GM12878 (cell line): Measurements from ENCODE around the gene PKP3. TPM values are rescaled to one million over a fixed set of nuclear protein-coding genes. Genes with fewer than 3 reads are reported as not detected.

Experiments
- CEBPB ChIP-seq, 2 experiments: fragments of 150-350 bp in 1 of 2; IDR thresholded peaks; 2 replicates each; pipeline ENCODE4 v1.6.1; 2012 to 2014; ENCODE audit warnings: low read depth in 2 of 2, low read length in 2 of 2, borderline replicate concordance in 1 of 2, inconsistent platforms in 1 of 2
- CREB1 ChIP-seq: IDR thresholded peaks from 2 replicates; pipeline ENCODE4 v1.6.1; 2012; ENCODE audit warnings: low read depth, mild to moderate bottlenecking, inconsistent platforms
- CTCF ChIP-seq, 3 experiments: IDR thresholded peaks in 2 of 3; conservative IDR thresholded peaks in 1 of 3; 2 replicates each; pipeline ENCODE4 v1.5.1; 2011; ENCODE audit warnings: low read depth in 3 of 3, low read length in 3 of 3, mild to moderate bottlenecking in 3 of 3, control low read depth in 2 of 3, moderate library complexity in 2 of 3, inconsistent platforms in 1 of 3, mixed read lengths in 1 of 3; ENCODE audit not compliant: control insufficient read depth in 2 of 3, insufficient read depth in 1 of 3; ENCODE audit errors: extremely low read depth in 1 of 3
- DPF2 ChIP-seq: fragments of 450-650 bp; IDR thresholded peaks from 2 replicates; pipeline ENCODE4 v1.6.1; 2017; ENCODE audit warnings: mild to moderate bottlenecking
- FOXK2 ChIP-seq: fragments of 450-650 bp; IDR thresholded peaks from 2 replicates; pipeline ENCODE4 v1.6.1; 2017; ENCODE audit warnings: mild to moderate bottlenecking, moderate library complexity
- IKZF1 ChIP-seq: fragments of 450-650 bp; conservative IDR thresholded peaks from 2 replicates; pipeline ENCODE4 v1.6.1; 2017; ENCODE audit warnings: antibody characterized with exemption, mild to moderate bottlenecking
- IRF4 ChIP-seq: IDR thresholded peaks from 2 replicates; pipeline ENCODE4 v1.6.1; 2011; ENCODE audit warnings: low read depth, low read length
- KLF5 ChIP-seq: fragments of 450-650 bp; IDR thresholded peaks from 2 replicates; pipeline ENCODE4 v1.6.1; 2014; ENCODE audit warnings: mild to moderate bottlenecking; ENCODE audit not compliant: partially characterized antibody
- MLLT1 ChIP-seq: fragments of 450-650 bp; IDR thresholded peaks from 2 replicates; pipeline ENCODE4 v1.6.1; 2016; ENCODE audit warnings: mild to moderate bottlenecking
- PAX5 ChIP-seq: IDR thresholded peaks from 2 replicates; pipeline ENCODE4 v1.6.1; 2011; ENCODE audit warnings: low read depth, low read length, borderline replicate concordance
- PAX8 ChIP-seq: fragments of 450-650 bp; IDR thresholded peaks from 2 replicates; pipeline ENCODE4 v1.6.1; 2017; ENCODE audit warnings: mild to moderate bottlenecking, moderate library complexity
- POLR2AphosphoS5 ChIP-seq: IDR thresholded peaks from 2 replicates; pipeline ENCODE4 v1.6.1; 2011; ENCODE audit warnings: mild to moderate bottlenecking, low read length, inconsistent platforms
- RAD51 ChIP-seq: fragments of 450-650 bp; IDR thresholded peaks from 2 replicates; pipeline ENCODE4 v1.6.1; 2016; ENCODE audit warnings: moderate library complexity, mild to moderate bottlenecking, inconsistent platforms
- RELA ChIP-seq: fragments of 450-650 bp; IDR thresholded peaks from 2 replicates; pipeline ENCODE4 v1.8.0; 2014; ENCODE audit warnings: borderline replicate concordance; ENCODE audit not compliant: partially characterized antibody
- RELB ChIP-seq: fragments of 450-650 bp; IDR thresholded peaks from 2 replicates; pipeline ENCODE4 v1.6.1; 2017; ENCODE audit warnings: low read depth, mild to moderate bottlenecking, moderate library complexity
- SMARCA5 ChIP-seq: fragments of 450-650 bp; IDR thresholded peaks from 2 replicates; pipeline ENCODE4 v1.6.1; 2017; ENCODE audit warnings: mild to moderate bottlenecking
- SRF ChIP-seq, 2 experiments: IDR thresholded peaks; 2 replicates each; pipeline ENCODE4 v1.6.1; 2011; ENCODE audit warnings: low read depth in 2 of 2, low read length in 2 of 2, mild to moderate bottlenecking in 1 of 2, moderate library complexity in 1 of 2
- STAT1 ChIP-seq: fragments of 450-650 bp; conservative IDR thresholded peaks from 2 replicates; pipeline ENCODE4 v1.6.1; 2014; ENCODE audit warnings: antibody characterized with exemption, mild to moderate bottlenecking
- SUZ12 ChIP-seq: fragments of 200-600 bp; sonication (generic); IDR thresholded peaks from one replicate; pipeline ENCODE4 v1.6.1; 2018; ENCODE audit warnings: antibody characterized with exemption, mild to moderate bottlenecking; ENCODE audit not compliant: unreplicated experiment
- TAF1 ChIP-seq: IDR thresholded peaks from 2 replicates; pipeline ENCODE4 v1.6.1; 2011; ENCODE audit warnings: mild to moderate bottlenecking, low read depth, low read length, borderline replicate concordance
- ZBTB40 ChIP-seq: fragments of 450-650 bp; IDR thresholded peaks from 2 replicates; pipeline ENCODE4 v1.6.1; 2016; ENCODE audit warnings: mild to moderate bottlenecking, moderate library complexity, borderline replicate concordance
- polyA plus RNA-seq, 11 experiments: library from polyadenylated mRNA; depleted of rRNA in 4 of 11; unstranded in 6 of 11; stranded (reverse) in 5 of 11; fragments of >200 nt; fragmentation: Nextera tagmentation in 4 of 11; fragmentation: Illumina TruSeq in 1 of 11; extraction: Ambion mirVana in 4 of 11; extraction: Trizol in 1 of 11; gene quantifications; 1 replicate in 1 of 11; 2 replicates in 10 of 11; pipeline versions ENCODE4 v1.2.1 to v1.2.3, GENCODE V29; 2011 to 2016; ENCODE audit warnings: inconsistent platforms in 2 of 11, missing spikeins in 2 of 11, low read depth in 1 of 11
- total RNA-seq, 4 experiments: library from RNA; depleted of rRNA in 3 of 4; stranded (reverse); fragments of >200 nt in 3 of 4; fragmentation: Illumina TruSeq in 1 of 4; extraction: Trizol in 1 of 4; gene quantifications; 2 replicates each; pipeline versions ENCODE4 v1.2.1 to v1.2.3, GENCODE V29; 2013 to 2021

Gene PKP3
- total and polyA plus RNA-seq, 10 of the 15 experiments (the other 5 are each of a cell fraction or from before 2014, with no cell fraction given): 0.45 to 0.90 TPM; not detected in 8

GRCh38 chr11:447923-448731 is 54.1 kb downstream of the PKP3 start (continued):
- TF ChIP-seq FOXK2 (no peak), KLF5 (peak; percentile 40), TAF1 (peak; percentile 16; the same call in 1 of the 2 replicates), SUZ12 (no peak), STAT1 (no peak), RAD51 (peak; percentile 77), IKZF1 (peak; percentile 89), SRF (IDR thresholded peaks at IDR 0.05; ENCODE audit: low read depth in 2 of 2, low read length in 2 of 2) (no peak), PAX5 (0 out of 2 replicates have a peak, but pooled peaks have one; percentile 30), DPF2 (peak; percentile 65), RELB (peak; percentile 45; the same call in 1 of the 2 replicates), MLLT1 (0 out of 2 replicates have a peak, but pooled peaks have one; percentile 51), ZBTB40 (peak; percentile 19; the same call in 1 of the 2 replicates), CREB1 (peak; percentile 63), SMARCA5 (peak; percentile 87), IRF4 (peak; percentile 50; the same call in 1 of the 2 replicates), PAX8 (no peak), RELA (peak; percentile 68), POLR2AphosphoS5 (peak; percentile 83), CEBPB (IDR thresholded peaks at IDR 0.05; ENCODE audit: borderline replicate concordance in 1 of 2, low read depth in 2 of 2, low read length in 2 of 2) (no peak), CTCF (IDR thresholded peaks at IDR 0.05 in 2 of 3, conservative IDR thresholded peaks at IDR 0.05 in 1 of 3; ENCODE audit: control insufficient read depth in 2 of 3, extremely low read depth in 1 of 3, insufficient read depth in 1 of 3, low read depth in 3 of 3, low read length in 3 of 3) (peak; percentile 83 to 87 (median 87))
